ENCODE measurements around the gene EPB41L1.

DNA sequence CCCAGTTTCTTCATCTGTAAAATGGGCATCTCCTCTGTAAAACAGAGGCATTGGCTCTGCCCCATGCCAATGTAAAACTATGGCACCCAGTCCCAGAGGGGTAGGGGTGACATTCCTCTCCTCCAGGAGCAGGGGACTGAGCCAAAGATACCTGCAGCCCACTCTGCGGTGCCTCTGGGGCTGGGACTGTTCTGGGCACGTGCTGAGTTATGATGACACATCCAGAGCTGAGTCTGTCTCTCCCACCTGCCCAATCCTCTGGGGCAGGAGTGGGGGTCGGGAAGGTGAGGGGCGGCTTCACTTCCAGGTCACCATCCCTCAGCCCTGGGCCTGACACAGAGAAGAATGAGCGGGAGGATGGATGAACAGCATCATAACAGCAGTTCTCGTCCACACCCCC is 111.6 kb downstream of the EPB41L1 start:
- TF ChIP-seq POLR2AphosphoS5 (IDR thresholded peaks at IDR 0.05; ENCODE audit: low read depth, low read length) (no peak), SIN3A (IDR thresholded peaks at IDR 0.05; ENCODE audit: borderline replicate concordance, insufficient read depth, low read length) (no peak), TAF1 (IDR thresholded peaks at IDR 0.05; ENCODE audit: borderline replicate concordance, insufficient read depth, low read length) (no peak)

Data from PFSK-1 (cell line).